Liver (tissue), 9 donors: ENCODE measurements around the gene SNX20. TPM values are rescaled to one million over a fixed set of nuclear protein-coding genes. Genes with fewer than 3 reads are reported as not detected.

Source experiments
- DNase-seq: peaks from one replicate; pipeline ENCODE4 v3.0.0-alpha.2; 2017; ENCODE audit warnings: low spot score
- H3K27ac ChIP-seq, 2 donors: one replicate each; pipeline ENCODE4 v1.7.0; 2013; ENCODE audit warnings: inconsistent platforms in 2 of 2, low read length in 2 of 2, control low read depth in 1 of 2, low read depth in 1 of 2, mild to moderate bottlenecking in 1 of 2
- H3K27me3 ChIP-seq, 4 donors: one replicate each; pipeline versions ENCODE4 v1.6.1 to v1.7.0; 2013; ENCODE audit warnings: low read length in 3 of 4, inconsistent platforms in 1 of 4, mild to moderate bottlenecking in 1 of 4, moderate library complexity in 1 of 4; ENCODE audit not compliant: control insufficient read depth in 4 of 4, insufficient read depth in 4 of 4
- H3K36me3 ChIP-seq, 4 donors: one replicate each; pipeline versions ENCODE4 v1.6.1 to v1.7.0; 2013; ENCODE audit warnings: low read length in 3 of 4, mild to moderate bottlenecking in 3 of 4, low read depth in 1 of 4, moderate library complexity in 1 of 4; ENCODE audit not compliant: control insufficient read depth in 4 of 4, insufficient read depth in 3 of 4
- H3K4me1 ChIP-seq, 4 donors: one replicate each; pipeline versions ENCODE4 v1.6.1 to v1.7.0; 2013; ENCODE audit warnings: low read length in 3 of 4, mild to moderate bottlenecking in 3 of 4, moderate library complexity in 1 of 4; ENCODE audit not compliant: control insufficient read depth in 4 of 4, insufficient read depth in 4 of 4
- H3K4me3 ChIP-seq, 3 donors: one replicate each; pipeline versions ENCODE4 v1.6.1 to v1.7.0; 2013; ENCODE audit warnings: low read length in 3 of 3, control low read depth in 1 of 3, low read depth in 1 of 3, mild to moderate bottlenecking in 1 of 3
- H3K9ac ChIP-seq, 2 donors: one replicate each; pipeline ENCODE4 v1.7.0; 2013; ENCODE audit warnings: low read length in 2 of 2, mild to moderate bottlenecking in 2 of 2, moderate library complexity in 2 of 2, control low read depth in 1 of 2, low read depth in 1 of 2
- H3K9me3 ChIP-seq, 4 donors: one replicate each; pipeline versions ENCODE4 v1.6.1 to v1.7.0; 2013; ENCODE audit warnings: low read length in 3 of 4; ENCODE audit not compliant: control insufficient read depth in 4 of 4
- EGR1 ChIP-seq, 2 donors: IDR thresholded peaks; 2 replicates each; pipeline ENCODE4 v1.6.1; 2016 to 2018; ENCODE audit warnings: antibody characterized with exemption in 2 of 2, low read depth in 2 of 2
- FOXA1 ChIP-seq: IDR thresholded peaks from 2 replicates; pipeline ENCODE4 v1.6.1; 2016; ENCODE audit warnings: antibody characterized with exemption
- FOXA2 ChIP-seq: IDR thresholded peaks from 2 replicates; pipeline ENCODE4 v1.6.1; 2016; ENCODE audit warnings: antibody characterized with exemption
- HNF4G ChIP-seq: IDR thresholded peaks from 2 replicates; pipeline ENCODE4 v1.6.1; 2016; ENCODE audit warnings: antibody characterized with exemption
- JUND ChIP-seq, 2 donors: IDR thresholded peaks; 2 replicates each; pipeline ENCODE4 v1.6.1; 2016; ENCODE audit warnings: antibody characterized with exemption in 2 of 2
- RAD21 ChIP-seq, 2 donors: IDR thresholded peaks; 2 replicates each; pipeline ENCODE4 v1.6.1; 2016; ENCODE audit warnings: antibody characterized with exemption in 2 of 2, mild to moderate bottlenecking in 2 of 2
- SP1 ChIP-seq: IDR thresholded peaks from 2 replicates; pipeline ENCODE4 v1.6.1; 2018; ENCODE audit warnings: antibody characterized with exemption, mild to moderate bottlenecking
- YY1 ChIP-seq: IDR thresholded peaks from 2 replicates; pipeline ENCODE4 v1.6.1; 2016; ENCODE audit warnings: antibody characterized with exemption, mild to moderate bottlenecking
- WGBS: extraction: QIAGEN DNeasy Blood & Tissue Kit; methylation state at CpG from one replicate; pipeline ENCODE4 v1.1.7; 2013; 5-methylcytosine and 5-hydroxymethylcytosine counted together
- polyA plus RNA-seq, 2 donors: library from polyadenylated mRNA; stranded (reverse) in 1 of 2; unstranded in 1 of 2; fragments of 200-250 nt in 1 of 2; fragments of >200 nt in 1 of 2; fragmentation: Nextera tagmentation in 1 of 2; extraction: Ambion mirVana in 1 of 2; gene quantifications; one replicate each; pipeline versions ENCODE4 v1.2.1 to v1.2.3, GENCODE V29; 2013 to 2015
- total RNA-seq, 2 donors: library from RNA; depleted of rRNA; stranded (reverse); fragments of >200 nt; gene quantifications; one replicate each; pipeline ENCODE4 v1.2.3, GENCODE V29; 2014
- TF ChIP-seq, protein P1 (sequence below): IDR thresholded peaks from 2 replicates; pipeline ENCODE4 v1.6.1; 2016; ENCODE audit warnings: antibody characterized with exemption
- TF ChIP-seq, protein P2 (sequence below): IDR thresholded peaks from 2 replicates; pipeline ENCODE4 v1.6.1; 2016; ENCODE audit warnings: antibody characterized with exemption
- TF ChIP-seq, protein P3 (sequence below): fragments of 150-350 bp; IDR thresholded peaks from 2 replicates; pipeline ENCODE4 v1.5.1; 2017; ENCODE audit warnings: improper control_type of control experiment, low read depth, low read length; ENCODE audit not compliant: missing input control
- TF ChIP-seq, protein P4 (sequence below): IDR thresholded peaks from 2 replicates; pipeline ENCODE4 v1.6.1; 2016; ENCODE audit warnings: antibody characterized with exemption, mild to moderate bottlenecking
- TF ChIP-seq, protein P5 (sequence below): IDR thresholded peaks from 2 replicates; pipeline ENCODE4 v1.6.1; 2016; ENCODE audit warnings: antibody characterized with exemption
- donor health status: healthy.
- donor health status: healthy.
- donor health status: healthy.
- donor health status: healthy.
- donor health status: healthy.

Gene SNX20
- total and polyA plus RNA-seq, 4 donors, result 0.40 to 3.5 (median 0.98) TPM

DNA sequence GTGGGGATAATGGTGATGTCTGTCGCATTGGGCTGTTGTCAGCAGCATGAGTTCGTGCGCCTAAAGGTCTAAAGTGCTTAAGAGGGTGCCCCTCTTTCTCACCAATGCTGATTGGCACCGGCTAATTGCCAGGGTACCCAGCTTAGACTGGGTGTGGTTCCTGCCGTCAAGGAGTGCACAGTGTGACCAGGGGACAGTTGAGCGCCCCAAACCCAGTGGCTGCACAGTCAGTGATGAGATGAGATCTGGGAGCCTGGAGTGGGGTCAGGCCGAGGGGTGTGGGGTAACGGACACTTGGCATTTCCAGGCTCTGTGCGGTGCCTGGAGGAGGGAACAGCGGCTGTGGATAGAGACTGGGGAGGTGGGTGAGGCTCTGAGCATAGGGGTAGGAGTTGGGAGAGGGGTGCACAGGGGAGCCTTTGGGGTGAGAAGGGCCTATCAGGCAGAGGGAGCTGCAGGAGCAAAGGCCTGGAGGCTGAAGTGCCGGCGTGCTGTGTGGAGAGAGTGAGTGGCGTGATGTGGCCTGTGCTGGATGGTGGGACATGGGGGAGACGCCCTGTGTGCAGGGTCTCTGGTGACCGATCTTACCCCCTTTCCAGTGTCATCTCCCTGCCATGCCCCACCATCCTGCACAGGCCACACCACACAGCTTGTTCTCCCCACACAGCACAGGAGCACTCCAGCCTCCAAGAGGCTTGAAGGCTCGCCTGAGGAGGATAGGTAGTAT is 58.3 kb downstream of the SNX20 start:
- H3K9me3 ChIP-seq, result no peaks in the 10 kb centered on the region

More for the DNA sequence above, 58.3 kb downstream of the SNX20 start:
- Histone ChIP-seq H3K36me3 (no peaks in the 10 kb centered on the region), H3K27ac (no peak overlapping the region), H3K9ac (no peak overlapping the region), H3K4me1 (peaks cover 2 to 8% (median 4%) of the 10 kb centered on the region in 4 donors), H3K27me3 (no peaks in the 10 kb centered on the region), H3K4me3 (no peak overlapping the region)
- 95% methylated on average over 16 of the region's 16 CpGs for WGBS
- TF ChIP-seq, protein P1, sequence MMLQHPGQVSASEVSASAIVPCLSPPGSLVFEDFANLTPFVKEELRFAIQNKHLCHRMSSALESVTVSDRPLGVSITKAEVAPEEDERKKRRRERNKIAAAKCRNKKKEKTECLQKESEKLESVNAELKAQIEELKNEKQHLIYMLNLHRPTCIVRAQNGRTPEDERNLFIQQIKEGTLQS, result no peak
- no peak for TF ChIP-seq HNF4G
- TF ChIP-seq SP1, result no peak
- no peak for TF ChIP-seq FOXA2
- no peak for TF ChIP-seq JUND (IDR thresholded peaks at IDR 0.05)
- no peak for TF ChIP-seq FOXA1
- TF ChIP-seq YY1, result no peak
- TF ChIP-seq, protein P2, sequence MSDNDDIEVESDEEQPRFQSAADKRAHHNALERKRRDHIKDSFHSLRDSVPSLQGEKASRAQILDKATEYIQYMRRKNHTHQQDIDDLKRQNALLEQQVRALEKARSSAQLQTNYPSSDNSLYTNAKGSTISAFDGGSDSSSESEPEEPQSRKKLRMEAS, result no peak
- TF ChIP-seq, protein P3, sequence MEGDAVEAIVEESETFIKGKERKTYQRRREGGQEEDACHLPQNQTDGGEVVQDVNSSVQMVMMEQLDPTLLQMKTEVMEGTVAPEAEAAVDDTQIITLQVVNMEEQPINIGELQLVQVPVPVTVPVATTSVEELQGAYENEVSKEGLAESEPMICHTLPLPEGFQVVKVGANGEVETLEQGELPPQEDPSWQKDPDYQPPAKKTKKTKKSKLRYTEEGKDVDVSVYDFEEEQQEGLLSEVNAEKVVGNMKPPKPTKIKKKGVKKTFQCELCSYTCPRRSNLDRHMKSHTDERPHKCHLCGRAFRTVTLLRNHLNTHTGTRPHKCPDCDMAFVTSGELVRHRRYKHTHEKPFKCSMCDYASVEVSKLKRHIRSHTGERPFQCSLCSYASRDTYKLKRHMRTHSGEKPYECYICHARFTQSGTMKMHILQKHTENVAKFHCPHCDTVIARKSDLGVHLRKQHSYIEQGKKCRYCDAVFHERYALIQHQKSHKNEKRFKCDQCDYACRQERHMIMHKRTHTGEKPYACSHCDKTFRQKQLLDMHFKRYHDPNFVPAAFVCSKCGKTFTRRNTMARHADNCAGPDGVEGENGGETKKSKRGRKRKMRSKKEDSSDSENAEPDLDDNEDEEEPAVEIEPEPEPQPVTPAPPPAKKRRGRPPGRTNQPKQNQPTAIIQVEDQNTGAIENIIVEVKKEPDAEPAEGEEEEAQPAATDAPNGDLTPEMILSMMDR, result no peak
- TF ChIP-seq RAD21 (IDR thresholded peaks at IDR 0.05), result no peak
- TF ChIP-seq, protein P4, sequence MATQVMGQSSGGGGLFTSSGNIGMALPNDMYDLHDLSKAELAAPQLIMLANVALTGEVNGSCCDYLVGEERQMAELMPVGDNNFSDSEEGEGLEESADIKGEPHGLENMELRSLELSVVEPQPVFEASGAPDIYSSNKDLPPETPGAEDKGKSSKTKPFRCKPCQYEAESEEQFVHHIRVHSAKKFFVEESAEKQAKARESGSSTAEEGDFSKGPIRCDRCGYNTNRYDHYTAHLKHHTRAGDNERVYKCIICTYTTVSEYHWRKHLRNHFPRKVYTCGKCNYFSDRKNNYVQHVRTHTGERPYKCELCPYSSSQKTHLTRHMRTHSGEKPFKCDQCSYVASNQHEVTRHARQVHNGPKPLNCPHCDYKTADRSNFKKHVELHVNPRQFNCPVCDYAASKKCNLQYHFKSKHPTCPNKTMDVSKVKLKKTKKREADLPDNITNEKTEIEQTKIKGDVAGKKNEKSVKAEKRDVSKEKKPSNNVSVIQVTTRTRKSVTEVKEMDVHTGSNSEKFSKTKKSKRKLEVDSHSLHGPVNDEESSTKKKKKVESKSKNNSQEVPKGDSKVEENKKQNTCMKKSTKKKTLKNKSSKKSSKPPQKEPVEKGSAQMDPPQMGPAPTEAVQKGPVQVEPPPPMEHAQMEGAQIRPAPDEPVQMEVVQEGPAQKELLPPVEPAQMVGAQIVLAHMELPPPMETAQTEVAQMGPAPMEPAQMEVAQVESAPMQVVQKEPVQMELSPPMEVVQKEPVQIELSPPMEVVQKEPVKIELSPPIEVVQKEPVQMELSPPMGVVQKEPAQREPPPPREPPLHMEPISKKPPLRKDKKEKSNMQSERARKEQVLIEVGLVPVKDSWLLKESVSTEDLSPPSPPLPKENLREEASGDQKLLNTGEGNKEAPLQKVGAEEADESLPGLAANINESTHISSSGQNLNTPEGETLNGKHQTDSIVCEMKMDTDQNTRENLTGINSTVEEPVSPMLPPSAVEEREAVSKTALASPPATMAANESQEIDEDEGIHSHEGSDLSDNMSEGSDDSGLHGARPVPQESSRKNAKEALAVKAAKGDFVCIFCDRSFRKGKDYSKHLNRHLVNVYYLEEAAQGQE, result no peak
- no peak for TF ChIP-seq EGR1 (IDR thresholded peaks at IDR 0.05; ENCODE audit: low read depth in 2 of 2)
- TF ChIP-seq, protein P5, sequence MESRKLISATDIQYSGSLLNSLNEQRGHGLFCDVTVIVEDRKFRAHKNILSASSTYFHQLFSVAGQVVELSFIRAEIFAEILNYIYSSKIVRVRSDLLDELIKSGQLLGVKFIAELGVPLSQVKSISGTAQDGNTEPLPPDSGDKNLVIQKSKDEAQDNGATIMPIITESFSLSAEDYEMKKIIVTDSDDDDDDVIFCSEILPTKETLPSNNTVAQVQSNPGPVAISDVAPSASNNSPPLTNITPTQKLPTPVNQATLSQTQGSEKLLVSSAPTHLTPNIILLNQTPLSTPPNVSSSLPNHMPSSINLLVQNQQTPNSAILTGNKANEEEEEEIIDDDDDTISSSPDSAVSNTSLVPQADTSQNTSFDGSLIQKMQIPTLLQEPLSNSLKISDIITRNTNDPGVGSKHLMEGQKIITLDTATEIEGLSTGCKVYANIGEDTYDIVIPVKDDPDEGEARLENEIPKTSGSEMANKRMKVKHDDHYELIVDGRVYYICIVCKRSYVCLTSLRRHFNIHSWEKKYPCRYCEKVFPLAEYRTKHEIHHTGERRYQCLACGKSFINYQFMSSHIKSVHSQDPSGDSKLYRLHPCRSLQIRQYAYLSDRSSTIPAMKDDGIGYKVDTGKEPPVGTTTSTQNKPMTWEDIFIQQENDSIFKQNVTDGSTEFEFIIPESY, result no peak
- no peak for DNase-seq
